HepG2 (cell line): ENCODE measurements around the gene ZFAND6. TPM values are rescaled to one million over a fixed set of nuclear protein-coding genes. Genes with fewer than 3 reads are reported as not detected.

Experiments
- HDAC2 ChIP-seq: sonication (generic); formaldehyde crosslinking; IDR thresholded peaks from 2 replicates; pipeline ENCODE4 v1.4.0; 2020; ENCODE audit warnings: missing genetic modification reagents
- MTF1 ChIP-seq: sonication (generic); formaldehyde crosslinking; IDR thresholded peaks from 2 replicates; pipeline ENCODE4 v1.5.0; 2020; ENCODE audit warnings: missing genetic modification reagents
- NCOA1 ChIP-seq: sonication (generic); formaldehyde crosslinking; IDR thresholded peaks from 2 replicates; pipeline ENCODE4 v1.9.0; 2021; ENCODE audit warnings: missing genetic modification reagents
- NKX3-1 ChIP-seq: sonication (generic); formaldehyde crosslinking; IDR thresholded peaks from 2 replicates; pipeline ENCODE4 v1.5.0; 2020; ENCODE audit warnings: missing genetic modification reagents
- PAWR ChIP-seq: sonication (generic); formaldehyde crosslinking; IDR thresholded peaks from 2 replicates; pipeline ENCODE4 v1.4.0; 2020; ENCODE audit warnings: missing genetic modification reagents, mild to moderate bottlenecking, borderline replicate concordance
- PLRG1 ChIP-seq: fragments of 450-650 bp; conservative IDR thresholded peaks from 2 replicates; pipeline ENCODE4 v1.6.1; 2016
- SKIL ChIP-seq: sonication (generic); formaldehyde crosslinking; IDR thresholded peaks from 2 replicates; pipeline ENCODE4 v1.8.0; 2022; ENCODE audit warnings: missing genetic modification reagents, mild to moderate bottlenecking, moderate library complexity, borderline replicate concordance
- XBP1 ChIP-seq: sonication (generic); formaldehyde crosslinking; IDR thresholded peaks from 2 replicates; pipeline ENCODE4 v1.5.0; 2020; ENCODE audit warnings: missing genetic modification reagents
- ZBTB7B ChIP-seq: sonication (generic); formaldehyde crosslinking; IDR thresholded peaks from 2 replicates; pipeline ENCODE4 v1.4.0; 2020; ENCODE audit warnings: missing genetic modification reagents
- ZHX2 ChIP-seq, 2 experiments: sonication (generic) in 1 of 2; formaldehyde crosslinking in 1 of 2; IDR thresholded peaks; 2 replicates each; pipeline versions ENCODE4 v1.6.1 to v1.9.0; 2014 to 2022; ENCODE audit warnings: antibody characterized with exemption in 1 of 2, borderline replicate concordance in 1 of 2, inconsistent platforms in 1 of 2, low read depth in 1 of 2, missing genetic modification reagents in 1 of 2
- ZNF614 ChIP-seq: IDR thresholded peaks from 2 replicates; pipeline ENCODE4 v1.6.1; 2018; ENCODE audit warnings: missing biosample characterization, missing genetic modification reagents, inconsistent platforms, borderline replicate concordance
- ZNF841 ChIP-seq: sonication (generic); formaldehyde crosslinking; IDR thresholded peaks from 2 replicates; pipeline ENCODE4 v1.8.1; 2023; ENCODE audit warnings: missing genetic modification reagents, borderline replicate concordance
- ZSCAN31 ChIP-seq: sonication (generic); formaldehyde crosslinking; IDR thresholded peaks from 2 replicates; pipeline ENCODE4 v1.5.0; 2020; ENCODE audit warnings: low read depth, mild to moderate bottlenecking, missing genetic modification reagents
- polyA plus RNA-seq, 8 experiments: library from polyadenylated mRNA; depleted of rRNA in 3 of 8; stranded (reverse) in 7 of 8; unstranded in 1 of 8; fragments of >200 nt; fragmentation: Illumina TruSeq in 4 of 8; extraction: Trizol in 4 of 8; gene quantifications; 2 replicates each; pipeline versions ENCODE4 v1.2.1 to v1.2.3, GENCODE V29; 2011 to 2016; ENCODE audit warnings: low read depth in 4 of 8, missing spikeins in 1 of 8, mixed read lengths in 1 of 8; ENCODE audit not compliant: insufficient read depth in 1 of 8
- total RNA-seq, 5 experiments: library from RNA; depleted of rRNA; stranded (reverse); fragments of >200 nt; fragmentation: Illumina TruSeq; extraction: Trizol; gene quantifications; 2 replicates each; pipeline ENCODE4 v1.2.3, GENCODE V29; 2016; ENCODE audit warnings: low read depth in 1 of 5

Gene ZFAND6
- total and polyA plus RNA-seq, 2 of the 13 experiments (the other 11 are each of a cell fraction or from before 2014, with no cell fraction given), result 84.2 to 115 TPM

- no peak for TF ChIP-seq SKIL (CRISPR knock-in tag)
- TF ChIP-seq NCOA1 (CRISPR knock-in tag), result no peak
- no peak for TF ChIP-seq ZBTB7B (CRISPR knock-in tag)
- no peak for TF ChIP-seq PLRG1
- no peak for TF ChIP-seq XBP1 (CRISPR knock-in tag)
- TF ChIP-seq ZNF614, result no peak
- no peak for TF ChIP-seq PAWR (CRISPR knock-in tag)
- no peak for TF ChIP-seq ZNF841
- no peak for TF ChIP-seq MTF1 (CRISPR knock-in tag)
- no peak for TF ChIP-seq ZHX2 (IDR thresholded peaks at IDR 0.05; ENCODE audit: low read depth)
- TF ChIP-seq ZHX2 (CRISPR knock-in tag; IDR thresholded peaks at IDR 0.05; ENCODE audit: borderline replicate concordance), result no peak
- no peak for TF ChIP-seq NKX3-1 (CRISPR knock-in tag)
- TF ChIP-seq ZSCAN31 (CRISPR knock-in tag), result no peak
- TF ChIP-seq HDAC2 (CRISPR knock-in tag), result no peak
These were observed 113.7 kb downstream of the ZFAND6 start (continued) for GRCh38 chr15:80173022-80173759.
